NB4 (cell line): Measurements from ENCODE around the gene OR12D1.
"Not testable (repeated sequence)": the region's sequence is repeated elsewhere in the genome, so short reads cannot be mapped to it uniquely, and the experiment has no call there.

Experiments
- DNase-seq: peaks from one replicate; pipeline ENCODE4 v3.0.0; 2010; ENCODE audit warnings: low read depth
- H3K4me3 ChIP-seq: one replicate; pipeline ENCODE4 v1.5.1; 2011; ENCODE audit warnings: mild to moderate bottlenecking, low read depth, low read length, moderate library complexity
- CTCF ChIP-seq: IDR thresholded peaks from one replicate; pipeline ENCODE4 v1.5.1; 2012; ENCODE audit warnings: low read depth, low read length
- MAX ChIP-seq: IDR thresholded peaks from 2 replicates; pipeline ENCODE4 v1.6.1; 2011; ENCODE audit warnings: low read depth, low read length
- MYC ChIP-seq: IDR thresholded peaks from 2 replicates; pipeline ENCODE4 v1.6.1; 2011; ENCODE audit warnings: low read depth, low read length
- POLR2A ChIP-seq: IDR thresholded peaks from 2 replicates; pipeline ENCODE4 v1.6.1; 2011; ENCODE audit warnings: mild to moderate bottlenecking; ENCODE audit not compliant: insufficient read length; ENCODE audit errors: extremely low read depth

The OR12D1 gene

GRCh38 chr6:29399525-29399924, 15.2 kb upstream of the OR12D1 start:
- TF ChIP-seq MYC (no peak), CTCF (no peak), POLR2A (no peak), MAX (no peak)
- H3K4me3 ChIP-seq: no peak overlapping the region
- DNase-seq: no peak

GRCh38 chr6:29403801-29404200, 10.9 kb upstream of the OR12D1 start:
- DNase-seq: no peak
- TF ChIP-seq MAX (no peak), MYC (no peak), POLR2A (no peak)
- no peak overlapping the region for H3K4me3 ChIP-seq

- no peak for DNase-seq
- TF ChIP-seq POLR2A (no peak), MYC (no peak), MAX (no peak), CTCF (no peak)
- H3K4me3 ChIP-seq: no peak overlapping the region
These were observed 4.8 kb downstream of the OR12D1 start for GRCh38 chr6:29419516-29419915.

- DNase-seq: no peak
- no peak overlapping the region for H3K4me3 ChIP-seq
- TF ChIP-seq POLR2A (no peak), MYC (no peak)
These were observed 9.4 kb downstream of the OR12D1 start for GRCh38 chr6:29424168-29424567.

- peak; percentile 4 for DNase-seq
- TF ChIP-seq CTCF: no peak
- no peak for TF ChIP-seq POLR2A
- no peak for TF ChIP-seq MAX
- no peak for TF ChIP-seq MYC
- H3K4me3 ChIP-seq: no peak overlapping the region
These were observed 9.8 kb downstream of the OR12D1 start for GRCh38 chr6:29424575-29424974.

GRCh38 chr6:29425075-29425474, 10.3 kb downstream of the OR12D1 start:
- DNase-seq: no peak
- TF ChIP-seq POLR2A (no peak), MAX (no peak), MYC (no peak), CTCF (no peak)
- no peak overlapping the region for H3K4me3 ChIP-seq

- H3K4me3 ChIP-seq: no peak overlapping the region
- no peak for TF ChIP-seq MYC
- no peak for TF ChIP-seq MAX
- no peak for TF ChIP-seq CTCF
- no peak for TF ChIP-seq POLR2A
- peak; percentile 7 for DNase-seq
These were observed 11.9 kb downstream of the OR12D1 start for GRCh38 chr6:29426654-29427053.

- DNase-seq, H3K4me3 ChIP-seq: not testable (repeated sequence)
These were observed 22.0 kb downstream of the OR12D1 start for GRCh38 chr6:29436730-29437129.
